ENCODE measurements around the gene MCOLN1.
"Not testable (repeated sequence)": the region's sequence is repeated elsewhere in the genome, so short reads cannot be mapped to it uniquely, and the experiment has no call there.

Gene MCOLN1

GRCh38 chr19:7526059-7526929 is 3.9 kb downstream of the MCOLN1 start:
- no peak for DNase-seq

- no peak for DNase-seq
Measured at GRCh38 chr19:7527516-7528191, 5.2 kb downstream of the MCOLN1 start.

GRCh38 chr19:7528192-7528519 is 5.7 kb downstream of the MCOLN1 start:
- no peak for DNase-seq

- DNase-seq: no peak
Measured at GRCh38 chr19:7528522-7529245, 6.3 kb downstream of the MCOLN1 start.

GRCh38 chr19:7529246-7529600 is 6.8 kb downstream of the MCOLN1 start:
- no peak for DNase-seq

- no peak for DNase-seq
Measured at GRCh38 chr19:7529610-7530490, 7.4 kb downstream of the MCOLN1 start.

GRCh38 chr19:7533281-7533885 is 11.0 kb downstream of the MCOLN1 start:
- DNase-seq: no peak

GRCh38 chr19:7533925-7534480 is 11.6 kb downstream of the MCOLN1 start:
- peak; percentile 80 to 81 for DNase-seq

- DNase-seq: peak; percentile 30 to 35
Measured at GRCh38 chr19:7534531-7535046, 12.2 kb downstream of the MCOLN1 start.

GRCh38 chr19:7535047-7535997 is 12.9 kb downstream of the MCOLN1 start, which contains the start of gene PNPLA6:
TSS of gene PNPLA6 (plus strand) at chr19:7535717. CDS start at chr19:7535789, 72 bp downstream.
- peak; percentile 90 to 93 for DNase-seq

- no peak for DNase-seq
Measured at GRCh38 chr19:7535998-7536695, 13.7 kb downstream of the MCOLN1 start.

- DNase-seq: not testable (repeated sequence)
Measured at GRCh38 chr19:7538990-7539389, 16.6 kb downstream of the MCOLN1 start.

- no peak for DNase-seq
Measured at GRCh38 chr19:7539827-7540425, 17.5 kb downstream of the MCOLN1 start.

- DNase-seq: no peak
Measured at GRCh38 chr19:7540761-7541474, 18.5 kb downstream of the MCOLN1 start.

GRCh38 chr19:7541475-7541824 is 19.0 kb downstream of the MCOLN1 start:
- DNase-seq: no peak

GRCh38 chr19:7541828-7542443 is 19.5 kb downstream of the MCOLN1 start:
- DNase-seq: no peak

- no peak for DNase-seq
Measured at GRCh38 chr19:7542556-7543348, 20.3 kb downstream of the MCOLN1 start.

Data from activated CD4-positive, alpha-beta T cell treated with anti-CD3 and anti-CD28 coated beads for 4 hours (primary cell).